ENCODE measurements around the gene ZSWIM1. TPM values are rescaled to one million over a fixed set of nuclear protein-coding genes. Genes with fewer than 3 reads are reported as not detected.
A peak's percentile ranks its signal among the peaks of the same experiment; 100 is the strongest.

ZSWIM1 gene
- total RNA-seq, 1 experiment from 2014 or later = 20.2 TPM

GRCh38 chr20:45908084-45908483 lies 27.1 kb downstream of the ZSWIM1 start:
- no peak for DNase-seq (ENCODE audit: low spot score)

GRCh38 chr20:45909336-45909808 lies 28.3 kb downstream of the ZSWIM1 start:
- no peak for DNase-seq (ENCODE audit: low spot score)

GRCh38 chr20:45909817-45910669 lies 29.0 kb downstream of the ZSWIM1 start:
- DNase-seq (ENCODE audit: low spot score) = no peak

GRCh38 chr20:45910670-45911485 lies 29.9 kb downstream of the ZSWIM1 start:
- peak; percentile 94 for DNase-seq (ENCODE audit: low spot score)

- no peak for DNase-seq (ENCODE audit: low spot score)
Measured at GRCh38 chr20:45911486-45912343, 30.7 kb downstream of the ZSWIM1 start, which contains the start of gene PLTP. TSS of gene PLTP (minus strand) at chr20:45912155. CDS start at chr20:45911452, 703 bp downstream.

GRCh38 chr20:45912344-45912682 lies 31.3 kb downstream of the ZSWIM1 start:
- DNase-seq (ENCODE audit: low spot score) = no peak

GRCh38 chr20:45913116-45913515 lies 32.1 kb downstream of the ZSWIM1 start:
- DNase-seq (ENCODE audit: low spot score) = no peak

- no peak for DNase-seq (ENCODE audit: low spot score)
Measured at GRCh38 chr20:45917790-45918141, 36.7 kb downstream of the ZSWIM1 start.

GRCh38 chr20:45918182-45918737 lies 37.2 kb downstream of the ZSWIM1 start:
- no peak for DNase-seq (ENCODE audit: low spot score)

GRCh38 chr20:45918779-45919537 lies 37.9 kb downstream of the ZSWIM1 start:
- DNase-seq (ENCODE audit: low spot score) = no peak

GRCh38 chr20:45919542-45920399 lies 38.7 kb downstream of the ZSWIM1 start:
- DNase-seq (ENCODE audit: low spot score) = no peak

GRCh38 chr20:45920462-45921336 lies 39.7 kb downstream of the ZSWIM1 start:
- no peak for DNase-seq (ENCODE audit: low spot score)

GRCh38 chr20:45921337-45922189 lies 40.5 kb downstream of the ZSWIM1 start:
- DNase-seq (ENCODE audit: low spot score) = no peak

- DNase-seq (ENCODE audit: low spot score) = no peak
Measured at GRCh38 chr20:45924391-45925261, 43.6 kb downstream of the ZSWIM1 start.

GRCh38 chr20:45925821-45926506 lies 44.9 kb downstream of the ZSWIM1 start:
- DNase-seq (ENCODE audit: low spot score) = no peak

- no peak for DNase-seq (ENCODE audit: low spot score)
Measured at GRCh38 chr20:45926731-45927070, 45.7 kb downstream of the ZSWIM1 start.
